HEK293 (cell line): ENCODE measurements around the gene HES2.

ENCODE experiments used
- CTCF ChIA-PET: fragments of 350-600 bp; formaldehyde crosslinking; extraction: SDS; loops from one replicate; lab custom pipeline; 2021; ENCODE audit warnings: antibody characterized with exemption; lab: Yijun Ruan, JAX
- POLR2A ChIA-PET: fragments of 300-600 bp; formaldehyde crosslinking; extraction: SDS; loops from one replicate; lab custom pipeline; 2020; ENCODE audit warnings: antibody characterized with exemption, inconsistent platforms; lab: Yijun Ruan, JAX
- H3K27ac ChIP-seq: fragments of 200-500 bp; sonication (Bioruptor generic); 2 replicates; pipeline ENCODE4 v1.5.1; 2014; ENCODE audit warnings: low read depth, low read length, control low read depth, inconsistent platforms; ENCODE audit errors: extremely low read depth
- H3K36me3 ChIP-seq, 2 experiments: fragments of 200-500 bp in 1 of 2; sonication (Bioruptor generic) in 1 of 2; 1 replicate in 1 of 2; 2 replicates in 1 of 2; pipeline ENCODE4 v1.5.1; 2014 to 2017; ENCODE audit warnings: inconsistent platforms in 2 of 2, low read length in 2 of 2; ENCODE audit not compliant: control insufficient read depth in 2 of 2, insufficient read depth in 1 of 2
- H3K4me1 ChIP-seq: fragments of 200-500 bp; sonication (Bioruptor generic); 2 replicates; pipeline ENCODE4 v1.5.1; 2014; ENCODE audit warnings: mild to moderate bottlenecking, low read length, inconsistent platforms; ENCODE audit not compliant: control insufficient read depth, insufficient read depth
- H3K4me3 ChIP-seq: 2 replicates; pipeline ENCODE4 v1.5.1; 2011; ENCODE audit warnings: low read depth, mild to moderate bottlenecking, control low read depth, low read length, moderate library complexity
- H3K9me3 ChIP-seq: fragments of 200-500 bp; sonication (Bioruptor generic); 2 replicates; pipeline ENCODE4 v1.5.1; 2014; ENCODE audit warnings: low read depth, low read length, inconsistent platforms; ENCODE audit not compliant: control insufficient read depth, insufficient read depth
- BCL11B ChIP-seq: fragments of 450-650 bp; formaldehyde crosslinking; IDR thresholded peaks from 2 replicates; pipeline ENCODE4 v1.5.1; 2016; ENCODE audit warnings: low read depth, missing biosample characterization, missing genetic modification characterization
- KLF8 ChIP-seq: fragments of 450-650 bp; formaldehyde crosslinking; IDR thresholded peaks from 2 replicates; pipeline ENCODE4 v1.5.1; 2016; ENCODE audit warnings: missing biosample characterization, missing genetic modification characterization
- OSR2 ChIP-seq: fragments of 450-650 bp; formaldehyde crosslinking; IDR thresholded peaks from 2 replicates; pipeline ENCODE4 v1.5.1; 2016; ENCODE audit warnings: missing biosample characterization, missing genetic modification characterization
- SETDB1 ChIP-seq: IDR thresholded peaks from one replicate; pipeline ENCODE4 v1.6.1; 2017; ENCODE audit warnings: mild to moderate bottlenecking, low read length, moderate library complexity, mixed read lengths; ENCODE audit not compliant: insufficient read length
- SP3 ChIP-seq: fragments of 450-650 bp; formaldehyde crosslinking; IDR thresholded peaks from 2 replicates; pipeline ENCODE4 v1.5.1; 2016; ENCODE audit warnings: missing biosample characterization, missing genetic modification characterization
- SP7 ChIP-seq: fragments of 450-650 bp; formaldehyde crosslinking; IDR thresholded peaks from 2 replicates; pipeline ENCODE4 v1.5.1; 2016; ENCODE audit warnings: missing biosample characterization, missing genetic modification characterization
- TRIM28 ChIP-seq: IDR thresholded peaks from 2 replicates; pipeline ENCODE4 v1.6.1; 2011; ENCODE audit warnings: low read length, control low read depth, borderline replicate concordance
- ZBTB20 ChIP-seq: fragments of 450-650 bp; formaldehyde crosslinking; IDR thresholded peaks from 2 replicates; pipeline ENCODE4 v1.5.1; 2016; ENCODE audit warnings: missing biosample characterization, missing genetic modification characterization
- ZNF10 ChIP-seq: fragments of 450-650 bp; formaldehyde crosslinking; IDR thresholded peaks from 2 replicates; pipeline ENCODE4 v1.5.1; 2017; ENCODE audit warnings: missing biosample characterization, missing genetic modification characterization
- ZNF157 ChIP-seq: fragments of 450-650 bp; formaldehyde crosslinking; IDR thresholded peaks from 2 replicates; pipeline ENCODE4 v1.5.1; 2016; ENCODE audit warnings: missing biosample characterization, missing genetic modification characterization
- ZNF184 ChIP-seq: fragments of 450-650 bp; IDR thresholded peaks from 2 replicates; pipeline ENCODE4 v1.5.1; 2018; ENCODE audit warnings: missing biosample characterization, mild to moderate bottlenecking, missing genetic modification characterization
- ZNF211 ChIP-seq: fragments of 450-650 bp; formaldehyde crosslinking; IDR thresholded peaks from 2 replicates; pipeline ENCODE4 v1.5.1; 2016; ENCODE audit warnings: low read depth, missing biosample characterization, missing genetic modification characterization
- ZNF239 ChIP-seq: fragments of 450-650 bp; formaldehyde crosslinking; IDR thresholded peaks from 2 replicates; pipeline ENCODE4 v1.5.1; 2016; ENCODE audit warnings: missing biosample characterization, missing genetic modification characterization
- ZNF354C ChIP-seq: fragments of 450-650 bp; formaldehyde crosslinking; IDR thresholded peaks from 2 replicates; pipeline ENCODE4 v1.5.1; 2016; ENCODE audit warnings: missing biosample characterization, missing genetic modification characterization, low read depth, borderline replicate concordance
- ZNF423 ChIP-seq: fragments of 450-650 bp; formaldehyde crosslinking; IDR thresholded peaks from 2 replicates; pipeline ENCODE4 v1.5.1; 2016; ENCODE audit warnings: missing biosample characterization, missing genetic modification characterization
- ZSCAN5A ChIP-seq: fragments of 450-650 bp; formaldehyde crosslinking; IDR thresholded peaks from 2 replicates; pipeline ENCODE4 v1.5.1; 2016; ENCODE audit warnings: missing biosample characterization, missing genetic modification characterization
- TF ChIP-seq, protein P1 (sequence below): fragments of 450-650 bp; formaldehyde crosslinking; IDR thresholded peaks from 2 replicates; pipeline ENCODE4 v1.5.1; 2016; ENCODE audit warnings: missing biosample characterization, missing genetic modification characterization, borderline replicate concordance
- TF ChIP-seq, protein P2 (sequence below): fragments of 450-650 bp; formaldehyde crosslinking; IDR thresholded peaks from 2 replicates; pipeline ENCODE4 v1.5.1; 2016; ENCODE audit warnings: missing biosample characterization, missing genetic modification characterization
- TF ChIP-seq, protein P3 (sequence below): fragments of 450-650 bp; formaldehyde crosslinking; IDR thresholded peaks from 2 replicates; pipeline ENCODE4 v1.5.1; 2016; ENCODE audit warnings: missing biosample characterization, missing genetic modification characterization

HES2 gene

DNA sequence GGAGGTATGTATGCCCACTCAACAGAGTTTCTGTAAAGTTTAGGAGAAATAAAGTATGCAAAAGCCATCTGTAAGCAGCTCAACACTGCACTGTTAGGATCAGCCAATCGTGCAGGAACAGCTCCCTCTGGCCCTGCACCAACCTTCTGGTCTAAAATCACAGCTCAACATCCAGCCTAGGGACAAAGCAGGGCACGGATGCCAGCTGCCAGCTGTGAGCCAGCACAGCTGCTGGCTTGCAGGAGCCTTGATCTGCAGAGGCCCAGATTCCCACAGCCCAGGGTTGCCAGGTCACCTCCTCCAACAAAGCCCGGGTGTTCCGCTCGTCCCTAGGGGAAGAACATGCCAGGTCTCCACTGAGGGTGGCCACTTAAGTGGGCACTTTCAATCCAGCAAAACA is 34.8 kb downstream of the HES2 start:
- Histone ChIP-seq H3K9me3 (no peaks in the 10 kb centered on the region), H3K4me1 (peaks cover 16% of the 10 kb centered on the region), H3K4me3 (no peak overlapping the region), H3K27ac (peak overlapping the region; percentile 66; the same call in 1 of the 2 replicates), H3K36me3 (peaks cover 0 to 10% of the 10 kb centered on the region in 2 experiments; a peak in 1 of 3 replicates)
- POLR2A ChIA-PET, result interaction anchor here (1.9 kb wide), 1 partner anchor 9 kb away, joined by 11 read pairs; the partner anchor contains the start of gene ACOT7
- CTCF ChIA-PET, result interaction anchor here (0.5 to 1.9 kb wide), 7 partner anchors 20 to 1383 kb away, joined by 3 to 7 read pairs (median 4); no protein-coding TSS in a partner anchor
- TF ChIP-seq ZNF157 (tag by site-specific recombination) (no peak), ZNF211 (no peak), SP7 (tag by site-specific recombination) (no peak), SP3 (tag by site-specific recombination) (no peak), ZNF354C (no peak)
- TF ChIP-seq, protein P1, sequence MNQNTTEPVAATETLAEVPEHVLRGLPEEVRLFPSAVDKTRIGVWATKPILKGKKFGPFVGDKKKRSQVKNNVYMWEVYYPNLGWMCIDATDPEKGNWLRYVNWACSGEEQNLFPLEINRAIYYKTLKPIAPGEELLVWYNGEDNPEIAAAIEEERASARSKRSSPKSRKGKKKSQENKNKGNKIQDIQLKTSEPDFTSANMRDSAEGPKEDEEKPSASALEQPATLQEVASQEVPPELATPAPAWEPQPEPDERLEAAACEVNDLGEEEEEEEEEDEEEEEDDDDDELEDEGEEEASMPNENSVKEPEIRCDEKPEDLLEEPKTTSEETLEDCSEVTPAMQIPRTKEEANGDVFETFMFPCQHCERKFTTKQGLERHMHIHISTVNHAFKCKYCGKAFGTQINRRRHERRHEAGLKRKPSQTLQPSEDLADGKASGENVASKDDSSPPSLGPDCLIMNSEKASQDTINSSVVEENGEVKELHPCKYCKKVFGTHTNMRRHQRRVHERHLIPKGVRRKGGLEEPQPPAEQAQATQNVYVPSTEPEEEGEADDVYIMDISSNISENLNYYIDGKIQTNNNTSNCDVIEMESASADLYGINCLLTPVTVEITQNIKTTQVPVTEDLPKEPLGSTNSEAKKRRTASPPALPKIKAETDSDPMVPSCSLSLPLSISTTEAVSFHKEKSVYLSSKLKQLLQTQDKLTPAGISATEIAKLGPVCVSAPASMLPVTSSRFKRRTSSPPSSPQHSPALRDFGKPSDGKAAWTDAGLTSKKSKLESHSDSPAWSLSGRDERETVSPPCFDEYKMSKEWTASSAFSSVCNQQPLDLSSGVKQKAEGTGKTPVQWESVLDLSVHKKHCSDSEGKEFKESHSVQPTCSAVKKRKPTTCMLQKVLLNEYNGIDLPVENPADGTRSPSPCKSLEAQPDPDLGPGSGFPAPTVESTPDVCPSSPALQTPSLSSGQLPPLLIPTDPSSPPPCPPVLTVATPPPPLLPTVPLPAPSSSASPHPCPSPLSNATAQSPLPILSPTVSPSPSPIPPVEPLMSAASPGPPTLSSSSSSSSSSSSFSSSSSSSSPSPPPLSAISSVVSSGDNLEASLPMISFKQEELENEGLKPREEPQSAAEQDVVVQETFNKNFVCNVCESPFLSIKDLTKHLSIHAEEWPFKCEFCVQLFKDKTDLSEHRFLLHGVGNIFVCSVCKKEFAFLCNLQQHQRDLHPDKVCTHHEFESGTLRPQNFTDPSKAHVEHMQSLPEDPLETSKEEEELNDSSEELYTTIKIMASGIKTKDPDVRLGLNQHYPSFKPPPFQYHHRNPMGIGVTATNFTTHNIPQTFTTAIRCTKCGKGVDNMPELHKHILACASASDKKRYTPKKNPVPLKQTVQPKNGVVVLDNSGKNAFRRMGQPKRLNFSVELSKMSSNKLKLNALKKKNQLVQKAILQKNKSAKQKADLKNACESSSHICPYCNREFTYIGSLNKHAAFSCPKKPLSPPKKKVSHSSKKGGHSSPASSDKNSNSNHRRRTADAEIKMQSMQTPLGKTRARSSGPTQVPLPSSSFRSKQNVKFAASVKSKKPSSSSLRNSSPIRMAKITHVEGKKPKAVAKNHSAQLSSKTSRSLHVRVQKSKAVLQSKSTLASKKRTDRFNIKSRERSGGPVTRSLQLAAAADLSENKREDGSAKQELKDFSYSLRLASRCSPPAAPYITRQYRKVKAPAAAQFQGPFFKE, result no peak

- TF ChIP-seq ZNF239 (tag by site-specific recombination) (no peak), ZNF184 (tag by site-specific recombination) (peak; percentile 100), SETDB1 (peak; percentile 75), TRIM28 (peak; percentile 54; the same call in 1 of the 2 replicates)
- TF ChIP-seq, protein P2, sequence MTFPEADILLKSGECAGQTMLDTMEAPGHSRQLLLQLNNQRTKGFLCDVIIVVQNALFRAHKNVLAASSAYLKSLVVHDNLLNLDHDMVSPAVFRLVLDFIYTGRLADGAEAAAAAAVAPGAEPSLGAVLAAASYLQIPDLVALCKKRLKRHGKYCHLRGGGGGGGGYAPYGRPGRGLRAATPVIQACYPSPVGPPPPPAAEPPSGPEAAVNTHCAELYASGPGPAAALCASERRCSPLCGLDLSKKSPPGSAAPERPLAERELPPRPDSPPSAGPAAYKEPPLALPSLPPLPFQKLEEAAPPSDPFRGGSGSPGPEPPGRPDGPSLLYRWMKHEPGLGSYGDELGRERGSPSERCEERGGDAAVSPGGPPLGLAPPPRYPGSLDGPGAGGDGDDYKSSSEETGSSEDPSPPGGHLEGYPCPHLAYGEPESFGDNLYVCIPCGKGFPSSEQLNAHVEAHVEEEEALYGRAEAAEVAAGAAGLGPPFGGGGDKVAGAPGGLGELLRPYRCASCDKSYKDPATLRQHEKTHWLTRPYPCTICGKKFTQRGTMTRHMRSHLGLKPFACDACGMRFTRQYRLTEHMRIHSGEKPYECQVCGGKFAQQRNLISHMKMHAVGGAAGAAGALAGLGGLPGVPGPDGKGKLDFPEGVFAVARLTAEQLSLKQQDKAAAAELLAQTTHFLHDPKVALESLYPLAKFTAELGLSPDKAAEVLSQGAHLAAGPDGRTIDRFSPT (tag by site-specific recombination), result no peak
- POLR2A ChIA-PET, result interaction anchor here (1.9 kb wide), 1 partner anchor 10 kb away, joined by 11 read pairs; the partner anchor contains the start of gene ACOT7
Measured at GRCh38 chr1:6384135-6384534, 35.6 kb downstream of the HES2 start.

GRCh38 chr1:6380037-6380436 is 39.7 kb downstream of the HES2 start:
- Histone ChIP-seq H3K27ac (no peak overlapping the region), H3K4me3 (no peak overlapping the region), H3K9me3 (no peaks in the 10 kb centered on the region), H3K36me3 (peaks cover 0 to 6% of the 10 kb centered on the region in 2 experiments; a peak in 2 of 3 replicates), H3K4me1 (no peaks in the 10 kb centered on the region)
- ChIA-PET CTCF (interaction anchor here (0.7 to 3.3 kb wide), 7 partner anchors 12 to 142 kb away, joined by 3 to 20 read pairs (median 5); no protein-coding TSS in a partner anchor), POLR2A (no interaction called here)
- TF ChIP-seq BCL11B (tag by site-specific recombination) (no peak), ZNF423 (tag by site-specific recombination) (no peak), ZSCAN5A (tag by site-specific recombination) (no peak), ZNF10 (tag by site-specific recombination) (no peak), ZBTB20 (tag by site-specific recombination) (no peak), KLF8 (tag by site-specific recombination) (0 out of 2 replicates have a peak, but pooled peaks have one; percentile 18), OSR2 (no peak)
- TF ChIP-seq, protein P3, sequence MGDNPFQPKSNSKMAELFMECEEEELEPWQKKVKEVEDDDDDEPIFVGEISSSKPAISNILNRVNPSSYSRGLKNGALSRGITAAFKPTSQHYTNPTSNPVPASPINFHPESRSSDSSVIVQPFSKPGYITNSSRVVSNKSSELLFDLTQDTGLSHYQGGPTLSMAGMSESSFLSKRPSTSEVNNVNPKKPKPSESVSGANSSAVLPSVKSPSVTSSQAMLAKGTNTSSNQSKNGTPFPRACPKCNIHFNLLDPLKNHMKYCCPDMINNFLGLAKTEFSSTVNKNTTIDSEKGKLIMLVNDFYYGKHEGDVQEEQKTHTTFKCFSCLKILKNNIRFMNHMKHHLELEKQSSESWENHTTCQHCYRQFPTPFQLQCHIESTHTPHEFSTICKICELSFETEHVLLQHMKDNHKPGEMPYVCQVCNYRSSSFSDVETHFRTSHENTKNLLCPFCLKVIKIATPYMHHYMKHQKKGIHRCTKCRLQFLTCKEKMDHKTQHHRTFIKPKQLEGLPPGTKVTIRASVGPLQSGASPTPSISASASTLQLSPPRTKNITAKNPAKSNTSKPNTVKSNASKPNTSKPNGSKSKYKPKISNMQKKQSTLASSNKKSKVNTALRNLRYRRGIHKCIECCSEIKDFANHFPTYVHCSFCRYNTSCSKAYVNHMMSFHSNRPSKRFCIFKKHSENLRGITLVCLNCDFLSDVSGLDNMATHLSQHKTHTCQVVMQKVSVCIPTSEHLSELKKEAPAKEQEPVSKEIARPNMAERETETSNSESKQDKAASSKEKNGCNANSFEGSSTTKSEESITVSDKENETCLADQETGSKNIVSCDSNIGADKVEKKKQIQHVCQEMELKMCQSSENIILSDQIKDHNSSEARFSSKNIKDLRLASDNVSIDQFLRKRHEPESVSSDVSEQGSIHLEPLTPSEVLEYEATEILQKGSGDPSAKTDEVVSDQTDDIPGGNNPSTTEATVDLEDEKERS, result peak; percentile 79; the same call in 1 of the 2 replicates

More at GRCh38 chr1:6384135-6384534, 35.6 kb downstream of the HES2 start:
- Histone ChIP-seq H3K9me3 (no peaks in the 10 kb centered on the region), H3K36me3 (peaks cover 0 to 7% of the 10 kb centered on the region in 2 experiments; a peak in 1 of 3 replicates), H3K4me1 (peaks cover 16% of the 10 kb centered on the region), H3K4me3 (no peak overlapping the region), H3K27ac (no peak overlapping the region)
- CTCF ChIA-PET, result interaction anchor here (1.2 to 1.9 kb wide), 5 partner anchors 13 to 137 kb away, joined by 3 to 6 read pairs (median 4); no protein-coding TSS in a partner anchor
